Astrocyte of the cerebellum (primary cell): ENCODE measurements around the gene BRF1.

Experiments used
- DNase-seq: peaks from one replicate; pipeline ENCODE4 v3.0.0-alpha.2; 2011; ENCODE audit warnings: low read depth
- H3K4me3 ChIP-seq: 2 replicates; pipeline ENCODE4 v1.5.1; 2011; ENCODE audit warnings: mild to moderate bottlenecking, low read depth, low read length, moderate library complexity
- in situ Hi-C: cut with HindIII; loops from 2 replicates; pipeline ENCODE4 v1.10.0; 2017; ENCODE audit warnings: low sequenced_read_pairs
- TF ChIP-seq, protein P1 (sequence below): IDR thresholded peaks from 2 replicates; pipeline ENCODE4 v1.5.1; 2012; ENCODE audit warnings: low read length, low read depth, moderate library complexity, mild to moderate bottlenecking; ENCODE audit errors: missing control alignments

Gene BRF1

DNA sequence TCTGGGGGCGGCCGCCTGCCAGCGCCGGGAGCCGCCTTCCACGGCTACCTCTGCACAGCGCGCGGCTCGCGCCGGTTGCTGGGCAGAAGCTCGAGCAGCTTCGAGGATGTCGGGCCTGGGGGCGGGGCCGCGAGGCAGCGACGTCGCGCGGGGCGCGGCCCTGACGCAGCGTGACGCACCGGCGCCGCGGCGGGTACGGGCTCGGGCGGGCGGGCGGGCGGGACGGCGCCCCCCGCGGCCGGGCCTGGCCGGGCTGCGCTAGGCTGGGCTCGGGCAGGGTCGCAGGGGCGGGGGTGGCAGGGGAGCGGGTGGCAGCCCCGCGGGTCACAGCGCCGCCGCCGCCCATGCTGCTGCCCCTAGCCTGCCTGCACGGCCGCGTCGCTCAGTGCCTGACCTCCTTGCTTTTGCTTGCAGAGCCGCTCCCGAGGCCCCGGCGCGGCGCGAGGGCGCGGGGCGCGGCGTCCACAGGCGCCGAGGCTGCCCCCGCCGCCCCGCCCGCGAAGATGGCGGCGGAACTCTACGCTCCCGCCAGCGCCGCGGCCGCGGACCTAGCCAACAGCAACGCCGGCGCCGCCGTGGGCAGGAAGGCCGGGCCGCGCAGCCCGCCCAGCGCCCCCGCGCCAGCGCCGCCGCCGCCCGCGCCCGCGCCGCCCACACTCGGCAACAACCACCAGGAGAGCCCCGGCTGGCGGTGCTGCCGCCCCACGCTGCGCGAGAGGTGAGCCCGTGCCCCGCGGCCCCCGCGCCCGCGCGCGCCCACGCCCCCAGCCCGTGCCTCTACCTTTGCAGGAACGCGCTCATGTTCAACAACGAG is 52.2 kb downstream of the BRF1 start, which contains the start of gene BTBD6:
TSS of gene BTBD6 (plus strand) at position 166 of the 814 bp plus-strand sequence. CDS start at position 345, 179 bp downstream.
- peak within 1 kb of the TSS; percentile 52 for H3K4me3 ChIP-seq
- TF ChIP-seq, protein P1, sequence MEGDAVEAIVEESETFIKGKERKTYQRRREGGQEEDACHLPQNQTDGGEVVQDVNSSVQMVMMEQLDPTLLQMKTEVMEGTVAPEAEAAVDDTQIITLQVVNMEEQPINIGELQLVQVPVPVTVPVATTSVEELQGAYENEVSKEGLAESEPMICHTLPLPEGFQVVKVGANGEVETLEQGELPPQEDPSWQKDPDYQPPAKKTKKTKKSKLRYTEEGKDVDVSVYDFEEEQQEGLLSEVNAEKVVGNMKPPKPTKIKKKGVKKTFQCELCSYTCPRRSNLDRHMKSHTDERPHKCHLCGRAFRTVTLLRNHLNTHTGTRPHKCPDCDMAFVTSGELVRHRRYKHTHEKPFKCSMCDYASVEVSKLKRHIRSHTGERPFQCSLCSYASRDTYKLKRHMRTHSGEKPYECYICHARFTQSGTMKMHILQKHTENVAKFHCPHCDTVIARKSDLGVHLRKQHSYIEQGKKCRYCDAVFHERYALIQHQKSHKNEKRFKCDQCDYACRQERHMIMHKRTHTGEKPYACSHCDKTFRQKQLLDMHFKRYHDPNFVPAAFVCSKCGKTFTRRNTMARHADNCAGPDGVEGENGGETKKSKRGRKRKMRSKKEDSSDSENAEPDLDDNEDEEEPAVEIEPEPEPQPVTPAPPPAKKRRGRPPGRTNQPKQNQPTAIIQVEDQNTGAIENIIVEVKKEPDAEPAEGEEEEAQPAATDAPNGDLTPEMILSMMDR: no peak
- in situ Hi-C loops: no loop called here
- DNase-seq: peak; percentile 34

DNA sequence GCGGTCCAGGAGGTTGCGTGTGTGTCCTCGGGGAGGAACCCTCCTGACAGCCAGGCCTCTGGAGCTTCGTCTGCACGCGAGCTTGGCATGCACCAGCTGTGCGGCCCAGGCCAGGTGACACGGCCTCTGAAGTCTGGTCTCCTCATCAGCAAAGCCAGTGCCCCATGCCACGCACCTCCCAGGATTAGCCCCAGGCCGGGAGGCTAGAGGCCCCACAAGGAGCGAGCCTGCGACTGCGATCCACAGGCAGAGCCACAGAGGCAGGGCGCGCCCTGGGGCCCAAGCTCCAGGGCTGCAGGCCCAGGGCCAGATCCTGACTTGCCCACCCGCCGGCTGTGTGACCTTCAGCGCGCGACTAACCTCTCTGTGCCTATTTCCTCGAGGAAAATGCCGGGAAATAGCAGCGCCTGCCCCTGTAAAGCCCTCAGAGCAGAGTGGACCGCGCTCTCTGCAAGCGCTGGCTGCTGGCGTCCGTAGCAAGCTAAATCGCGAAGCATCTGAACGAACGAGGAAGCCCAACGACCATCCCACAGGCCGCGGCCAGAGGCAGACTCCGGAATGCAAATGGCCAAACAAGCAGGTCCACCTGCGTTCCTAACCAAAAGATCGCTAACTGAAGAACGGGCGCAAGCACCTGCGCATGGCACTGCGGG is 53.0 kb downstream of the BRF1 start:
- peak overlapping the region; percentile 52 for H3K4me3 ChIP-seq
- no peak for DNase-seq
- TF ChIP-seq, protein P1: no peak
- in situ Hi-C loops: no loop called here

DNA sequence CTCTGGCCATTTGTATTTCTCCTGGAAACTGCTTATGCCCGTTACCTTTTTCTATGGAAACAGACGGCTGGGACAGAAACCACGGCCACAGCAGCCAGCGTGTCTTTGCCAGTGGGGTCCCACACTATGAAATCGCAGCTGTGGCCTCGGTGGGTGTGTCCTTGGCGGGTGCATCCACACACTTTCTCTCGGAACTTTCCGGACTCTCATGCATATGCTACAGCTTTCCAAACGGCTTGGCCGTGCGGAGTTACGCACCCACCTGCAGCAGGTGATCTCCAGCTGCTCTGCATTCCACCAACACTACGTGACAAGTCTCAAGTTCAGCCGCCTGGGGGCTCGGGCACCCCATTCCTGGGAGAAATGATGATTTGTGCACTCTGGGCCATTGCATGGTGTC is 53.8 kb downstream of the BRF1 start:
- H3K4me3 ChIP-seq: no peak overlapping the region
- in situ Hi-C loops: no loop called here
- DNase-seq: no peak
- TF ChIP-seq, protein P1: no peak

DNA sequence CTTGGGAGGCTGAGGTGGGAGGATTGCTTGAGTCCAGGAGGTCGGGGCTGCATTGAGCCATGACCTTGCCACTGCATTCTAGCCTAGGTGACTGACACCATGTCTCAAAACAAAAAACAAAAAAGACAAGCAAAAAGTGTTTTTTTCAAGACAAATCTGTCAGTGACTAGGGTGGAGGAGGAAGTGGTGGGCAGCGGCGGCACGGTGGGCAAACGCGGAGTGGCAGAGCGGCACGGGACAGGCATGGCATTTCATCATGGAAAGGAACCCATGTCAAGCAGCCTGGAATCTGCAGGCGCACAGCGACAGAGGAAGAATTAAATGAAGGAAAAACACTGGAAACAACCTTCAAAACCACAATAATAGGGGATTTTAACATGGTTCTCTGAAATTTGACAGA is 56.5 kb downstream of the BRF1 start:
- in situ Hi-C loops: no loop called here
- DNase-seq: no peak

DNA sequence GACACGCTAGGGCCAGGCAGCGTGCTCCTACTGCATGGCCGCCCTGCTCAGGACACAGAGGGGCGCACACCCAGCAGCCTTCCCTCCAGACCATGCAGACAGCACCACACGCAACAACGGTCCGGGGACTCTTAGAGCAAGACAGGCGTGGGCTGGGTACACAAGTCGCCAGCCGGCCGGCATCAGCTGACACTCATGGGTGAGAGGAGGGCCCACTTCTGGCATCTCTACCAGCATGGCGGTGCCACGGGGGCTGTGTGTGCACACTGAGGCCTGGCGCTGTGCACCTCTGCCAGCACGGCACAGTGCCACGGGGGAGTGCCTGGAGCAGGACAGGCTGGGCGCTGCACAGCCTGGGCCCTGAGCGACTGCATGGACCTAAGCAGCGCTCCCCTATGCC is 59.2 kb downstream of the BRF1 start:
- TF ChIP-seq, protein P1: no peak
- no peak for DNase-seq
- in situ Hi-C loops: no loop called here
- no peak overlapping the region for H3K4me3 ChIP-seq

More for the DNA sequence above, 56.5 kb downstream of the BRF1 start:
- TF ChIP-seq, protein P1: no peak
- H3K4me3 ChIP-seq: no peak overlapping the region

DNA sequence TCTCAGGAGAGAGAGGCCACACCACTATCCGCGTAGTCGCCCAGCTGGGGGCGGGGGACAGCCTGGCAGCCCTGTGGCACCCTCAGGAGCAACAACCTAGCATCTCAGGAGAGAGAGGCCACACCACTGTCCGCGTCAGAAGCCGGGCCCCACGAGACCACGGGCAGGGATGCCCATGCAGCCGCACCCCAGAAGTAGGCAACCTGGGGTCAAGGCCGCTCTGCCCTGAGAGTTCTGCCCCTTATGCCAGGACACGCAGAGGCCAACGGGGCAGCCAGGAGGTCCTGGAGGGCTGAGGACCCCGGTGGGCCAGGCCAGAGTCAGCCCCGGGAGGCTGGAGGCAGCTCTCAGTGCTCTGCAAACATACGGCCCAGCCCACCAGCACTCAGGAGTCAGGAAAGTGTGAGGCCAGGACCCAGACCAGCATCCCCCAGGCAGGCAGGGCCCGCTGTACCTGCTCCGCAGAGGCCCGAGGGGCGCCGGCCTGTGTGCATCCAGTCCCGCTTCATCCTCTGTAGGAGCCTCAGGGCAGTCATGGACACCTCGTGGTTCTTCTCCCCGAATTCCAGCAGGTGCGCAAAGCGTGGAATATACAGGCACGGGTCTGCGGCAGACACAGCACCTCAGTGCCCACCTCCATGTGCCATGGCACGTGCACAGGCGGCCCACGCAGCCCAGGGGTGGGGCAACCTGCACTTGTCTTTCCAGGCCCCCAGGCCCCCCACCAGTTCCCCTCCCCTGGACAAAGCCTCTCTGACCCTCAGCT is 59.8 kb downstream of the BRF1 start:
- DNase-seq: no peak
- in situ Hi-C loops: no loop called here
- no peak overlapping the region for H3K4me3 ChIP-seq
- TF ChIP-seq, protein P1: no peak
